ENCODE results near the gene GALNT17. TPM values are rescaled to one million over a fixed set of nuclear protein-coding genes. Genes with fewer than 3 reads are reported as not detected.
"Not testable (repeated sequence)": the region's sequence is repeated elsewhere in the genome, so short reads cannot be mapped to it uniquely, and the experiment has no call there.

The GALNT17 gene
- total and polyA plus RNA-seq, 5 donors = 0.71 to 9.0 (median 5.2) TPM

- no peak for ATAC-seq
- intact Hi-C loops (cut with DNase I) = no loop called here
- H3K4me3 ChIP-seq (ENCODE audit: low read length) = no peak overlapping the region
Measured at GRCh38 chr7:71727347-71727746, 595.4 kb downstream of the GALNT17 start.

GRCh38 chr7:71731740-71732139 lies 599.8 kb downstream of the GALNT17 start:
- H3K4me3 ChIP-seq (ENCODE audit: low read length) = no peak overlapping the region
- H3K9me3 ChIP-seq (ENCODE audit: control insufficient read depth, low read length) = no peaks in the 10 kb centered on the region
- intact Hi-C loops (cut with DNase I) = loop anchor here in 3 of 4 donors (2.0 to 5.0 kb wide), 3 partner anchors 494 to 875 kb away; no protein-coding TSS in a partner anchor
- DNase-seq (no peak), ATAC-seq (no peak)
- no peak overlapping the region for H3K27ac ChIP-seq (ENCODE audit: low read length)
- whole genome bisulfite sequencing = 80% methylated on average over 9 of the region's 9 CpGs
- no peaks in the 10 kb centered on the region for H3K4me1 ChIP-seq (ENCODE audit: control insufficient read depth, insufficient read depth, low read length)
- H3K27me3 ChIP-seq (ENCODE audit: control insufficient read depth, insufficient read depth) = no peaks in the 10 kb centered on the region

More at GRCh38 chr7:71727347-71727746, 595.4 kb downstream of the GALNT17 start:
- WGBS = 74% methylated on average over 1 of the region's 1 CpG
- Histone ChIP-seq H3K27me3 (ENCODE audit: control insufficient read depth, insufficient read depth) (no peaks in the 10 kb centered on the region), H3K4me1 (ENCODE audit: control insufficient read depth, insufficient read depth, low read length) (no peaks in the 10 kb centered on the region), H3K9me3 (ENCODE audit: control insufficient read depth, low read length) (no peaks in the 10 kb centered on the region), H3K27ac (ENCODE audit: low read length) (no peak overlapping the region)
- DNase-seq = no peak

GRCh38 chr7:71733107-71733870 lies 601.3 kb downstream of the GALNT17 start:
- ATAC-seq = peak; percentile 45 to 61
- Histone ChIP-seq H3K27me3 (ENCODE audit: control insufficient read depth, insufficient read depth) (no peaks in the 10 kb centered on the region), H3K9me3 (ENCODE audit: control insufficient read depth, low read length) (no peaks in the 10 kb centered on the region), H3K4me3 (ENCODE audit: low read length) (no peak overlapping the region), H3K27ac (ENCODE audit: low read length) (no peak overlapping the region), H3K4me1 (ENCODE audit: control insufficient read depth, insufficient read depth, low read length) (no peaks in the 10 kb centered on the region)
- intact Hi-C loops (cut with DNase I) = loop anchor here (1.0 to 5.0 kb wide), 4 partner anchors 496 to 876 kb away; no protein-coding TSS in a partner anchor
- DNase-seq = peak; percentile 79 to 91 (median 91)
- 6% methylated on average over 29 of the region's 29 CpGs for WGBS

GRCh38 chr7:71735961-71736556 lies 604.1 kb downstream of the GALNT17 start:
- peak; percentile 50 to 52 for ATAC-seq
- WGBS = 37% methylated on average over 7 of the region's 7 CpGs
- Histone ChIP-seq H3K9me3 (ENCODE audit: control insufficient read depth, low read length) (no peaks in the 10 kb centered on the region), H3K27me3 (ENCODE audit: control insufficient read depth, insufficient read depth) (no peaks in the 10 kb centered on the region), H3K4me3 (ENCODE audit: low read length) (no peak overlapping the region), H3K4me1 (ENCODE audit: control insufficient read depth, insufficient read depth, low read length) (no peaks in the 10 kb centered on the region), H3K27ac (ENCODE audit: low read length) (no peak overlapping the region)
- peak in 2 of 3 donors; percentile 35 to 70 for DNase-seq
- intact Hi-C loops (cut with DNase I) = no loop called here

GRCh38 chr7:71737931-71738540 lies 606.1 kb downstream of the GALNT17 start:
- intact Hi-C loops (cut with DNase I); DNase-seq: not testable (repeated sequence)
- 89% methylated on average over 32 of the region's 42 CpGs for WGBS

GRCh38 chr7:71739520-71740173 lies 607.7 kb downstream of the GALNT17 start:
- no peak overlapping the region for H3K27ac ChIP-seq (ENCODE audit: low read length)
- H3K27me3 ChIP-seq (ENCODE audit: control insufficient read depth, insufficient read depth) = no peaks in the 10 kb centered on the region
- no peak for DNase-seq
- no peaks in the 10 kb centered on the region for H3K9me3 ChIP-seq (ENCODE audit: control insufficient read depth, low read length)
- no peaks in the 10 kb centered on the region for H3K4me1 ChIP-seq (ENCODE audit: control insufficient read depth, insufficient read depth, low read length)
- no peak for ATAC-seq
- WGBS = 66% methylated on average over 10 of the region's 10 CpGs
- intact Hi-C loops (cut with DNase I) = no loop called here
- no peak overlapping the region for H3K4me3 ChIP-seq (ENCODE audit: low read length)

More at GRCh38 chr7:71737931-71738540, 606.1 kb downstream of the GALNT17 start:
- H3K4me1 ChIP-seq (ENCODE audit: control insufficient read depth, insufficient read depth, low read length); H3K27ac ChIP-seq (ENCODE audit: low read length); H3K27me3 ChIP-seq (ENCODE audit: control insufficient read depth, insufficient read depth); ATAC-seq; H3K9me3 ChIP-seq (ENCODE audit: control insufficient read depth, low read length); H3K4me3 ChIP-seq (ENCODE audit: low read length): not testable (repeated sequence)

GRCh38 chr7:71740174-71740560 lies 608.2 kb downstream of the GALNT17 start:
- Histone ChIP-seq H3K27ac (ENCODE audit: low read length) (no peak overlapping the region), H3K27me3 (ENCODE audit: control insufficient read depth, insufficient read depth) (no peaks in the 10 kb centered on the region), H3K9me3 (ENCODE audit: control insufficient read depth, low read length) (no peaks in the 10 kb centered on the region), H3K4me1 (ENCODE audit: control insufficient read depth, insufficient read depth, low read length) (no peaks in the 10 kb centered on the region), H3K4me3 (ENCODE audit: low read length) (no peak overlapping the region)
- 85% methylated on average over 5 of the region's 5 CpGs for WGBS
- intact Hi-C loops (cut with DNase I) = no loop called here
- DNase-seq (no peak), ATAC-seq (no peak)

GRCh38 chr7:71746006-71746405 lies 614.1 kb downstream of the GALNT17 start:
- H3K9me3 ChIP-seq (ENCODE audit: control insufficient read depth, low read length) = no peaks in the 10 kb centered on the region
- H3K27ac ChIP-seq (ENCODE audit: low read length) = no peak overlapping the region
- no peaks in the 10 kb centered on the region for H3K27me3 ChIP-seq (ENCODE audit: control insufficient read depth, insufficient read depth)
- H3K4me1 ChIP-seq (ENCODE audit: control insufficient read depth, insufficient read depth, low read length) = no peaks in the 10 kb centered on the region
- intact Hi-C loops (cut with DNase I) = no loop called here
- DNase-seq (no peak), ATAC-seq (no peak)
- H3K4me3 ChIP-seq (ENCODE audit: low read length) = no peak overlapping the region
- 77% methylated on average over 5 of the region's 5 CpGs for WGBS

- intact Hi-C loops (cut with DNase I) = loop anchor here in 1 of 4 donors (10.0 kb wide), 1 partner anchor 745 kb away; no protein-coding TSS in a partner anchor
- DNase-seq = no peak
- Histone ChIP-seq H3K4me1 (ENCODE audit: control insufficient read depth, insufficient read depth, low read length) (no peaks in the 10 kb centered on the region), H3K27me3 (ENCODE audit: control insufficient read depth, insufficient read depth) (no peaks in the 10 kb centered on the region), H3K27ac (ENCODE audit: low read length) (no peak overlapping the region), H3K9me3 (ENCODE audit: control insufficient read depth, low read length) (no peaks in the 10 kb centered on the region), H3K4me3 (ENCODE audit: low read length) (no peak overlapping the region)
- WGBS = 90% methylated on average over 6 of the region's 6 CpGs
- ATAC-seq = no peak
Measured at GRCh38 chr7:71750290-71750689, 618.3 kb downstream of the GALNT17 start.

- H3K4me1 ChIP-seq (ENCODE audit: control insufficient read depth, insufficient read depth, low read length) = no peaks in the 10 kb centered on the region
- 15% methylated on average over 43 of the region's 43 CpGs for WGBS
- H3K4me3 ChIP-seq (ENCODE audit: low read length) = no peak overlapping the region
- ATAC-seq (peak; percentile 64 to 72), DNase-seq (peak; percentile 30 to 76 (median 61))
- intact Hi-C loops (cut with DNase I) = loop anchor here in 1 of 4 donors (10.0 kb wide), 1 partner anchor 742 kb away; no protein-coding TSS in a partner anchor
- no peak overlapping the region for H3K27ac ChIP-seq (ENCODE audit: low read length)
- H3K27me3 ChIP-seq (ENCODE audit: control insufficient read depth, insufficient read depth) = no peaks in the 10 kb centered on the region
- H3K9me3 ChIP-seq (ENCODE audit: control insufficient read depth, low read length) = no peaks in the 10 kb centered on the region
Measured at GRCh38 chr7:71752171-71752935, 620.4 kb downstream of the GALNT17 start.
